GM20431 (cell line): ENCODE measurements around the gene LTBP3.

ENCODE experiments used
- in situ Hi-C: fragments of 300-500 bp; cut with MseI, MboI; formaldehyde crosslinking; loops from one replicate; pipeline ENCODE4 v1.15.0; 2020; ENCODE audit warnings: low sequenced_read_pairs; ENCODE audit not compliant: unreplicated experiment

The LTBP3 gene

DNA sequence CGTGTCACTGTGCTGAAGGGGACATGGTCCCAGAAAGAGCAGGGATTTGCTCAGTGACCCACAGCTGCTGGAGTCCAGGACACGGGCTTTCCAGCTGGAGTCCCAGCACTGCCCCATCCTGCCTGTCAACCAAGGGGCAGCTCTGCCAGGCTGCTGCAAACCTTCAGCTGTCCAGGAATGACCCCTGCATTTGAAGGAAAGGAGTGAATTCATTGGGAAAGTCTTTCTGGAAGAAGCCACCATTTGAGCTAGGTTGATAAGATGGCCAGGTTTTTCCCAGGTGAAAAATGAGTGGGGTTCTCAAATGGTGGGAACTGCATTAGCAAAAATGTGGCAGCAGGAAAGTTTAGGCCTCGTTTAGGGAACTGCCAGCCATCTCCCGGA is 28.1 kb upstream of the LTBP3 start:
- in situ Hi-C loops = no loop called here

DNA sequence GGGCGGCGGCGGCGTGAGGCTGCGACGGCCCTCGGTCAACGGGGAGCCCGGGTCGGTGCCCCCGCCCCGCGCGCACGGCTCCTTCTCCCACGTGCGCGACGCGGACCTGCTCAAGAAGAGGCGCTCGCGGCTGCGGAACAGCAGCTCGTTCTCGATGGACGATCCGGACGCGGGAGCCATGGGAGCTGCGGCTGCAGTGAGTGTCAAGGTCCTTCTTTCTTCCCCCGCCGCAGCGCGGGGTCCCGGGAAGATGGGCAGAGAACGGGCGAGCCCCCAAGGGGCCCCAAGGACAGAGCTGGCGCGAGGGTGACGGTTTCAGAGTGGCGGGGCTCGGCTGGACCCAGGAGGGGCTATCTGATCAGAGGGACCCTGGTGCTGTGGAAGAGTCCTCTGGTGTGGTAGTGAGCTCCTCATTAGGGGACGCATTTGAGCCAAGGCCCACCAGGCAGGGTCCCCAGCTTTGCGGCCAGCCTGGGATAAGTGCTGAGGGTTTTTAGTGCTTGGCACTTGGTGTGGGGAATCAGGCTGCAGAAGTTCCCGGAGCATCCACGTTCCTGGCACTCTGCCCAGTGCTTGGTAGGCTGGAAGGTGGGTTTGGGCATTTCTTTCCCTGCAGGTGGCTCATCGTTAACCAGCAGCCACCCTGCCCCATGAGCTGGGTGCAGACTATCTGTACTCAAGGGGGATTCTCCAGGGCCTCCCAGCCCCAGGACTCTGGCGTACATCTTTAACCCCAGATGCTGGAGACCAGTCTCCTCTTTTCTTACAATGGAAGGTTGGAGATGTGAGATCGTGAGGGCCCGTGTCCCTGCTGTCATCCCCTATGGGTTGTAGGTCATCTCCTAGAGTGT is 27.5 kb upstream of the LTBP3 start:
- in situ Hi-C loops = no loop called here

DNA sequence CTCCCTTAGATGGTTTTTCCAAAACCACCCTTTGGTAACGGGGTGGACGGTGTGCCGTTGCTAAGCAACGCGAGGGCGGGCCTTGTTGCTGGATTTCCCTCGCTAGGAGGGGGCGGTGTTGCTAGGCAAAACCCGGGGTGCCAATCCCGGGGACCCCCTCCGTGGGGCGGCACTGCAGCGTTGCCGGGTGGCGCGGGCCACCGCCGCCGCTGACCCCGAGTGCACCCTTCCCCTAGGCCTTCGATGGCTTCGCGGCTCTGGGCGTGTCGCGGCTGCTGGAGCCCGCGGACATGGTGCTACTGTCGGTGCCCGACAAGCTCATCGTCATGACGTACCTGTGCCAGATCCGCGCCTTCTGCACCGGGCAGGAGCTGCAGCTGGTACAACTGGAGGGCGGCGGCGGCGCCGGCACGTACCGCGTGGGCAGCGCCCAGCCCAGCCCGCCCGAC is 26.6 kb upstream of the LTBP3 start:
- in situ Hi-C loops = no loop called here

DNA sequence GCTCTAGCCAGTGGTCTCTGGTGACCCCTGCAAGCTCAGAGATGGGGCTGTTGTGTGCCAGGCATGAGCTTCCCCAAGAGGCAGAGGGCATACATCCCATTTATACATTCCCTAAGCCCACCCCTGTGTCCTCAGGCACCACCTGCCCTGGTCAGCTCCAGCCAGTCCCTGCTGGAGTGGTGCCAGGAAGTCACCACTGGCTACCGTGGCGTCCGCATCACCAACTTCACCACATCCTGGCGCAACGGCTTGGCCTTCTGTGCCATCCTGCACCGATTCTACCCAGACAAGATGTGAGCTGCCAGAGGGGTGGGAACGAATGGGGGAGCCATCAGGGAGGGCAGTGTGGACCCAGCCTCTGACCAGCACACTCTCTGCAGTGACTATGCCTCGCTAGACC is 25.9 kb upstream of the LTBP3 start:
- in situ Hi-C loops = no loop called here

DNA sequence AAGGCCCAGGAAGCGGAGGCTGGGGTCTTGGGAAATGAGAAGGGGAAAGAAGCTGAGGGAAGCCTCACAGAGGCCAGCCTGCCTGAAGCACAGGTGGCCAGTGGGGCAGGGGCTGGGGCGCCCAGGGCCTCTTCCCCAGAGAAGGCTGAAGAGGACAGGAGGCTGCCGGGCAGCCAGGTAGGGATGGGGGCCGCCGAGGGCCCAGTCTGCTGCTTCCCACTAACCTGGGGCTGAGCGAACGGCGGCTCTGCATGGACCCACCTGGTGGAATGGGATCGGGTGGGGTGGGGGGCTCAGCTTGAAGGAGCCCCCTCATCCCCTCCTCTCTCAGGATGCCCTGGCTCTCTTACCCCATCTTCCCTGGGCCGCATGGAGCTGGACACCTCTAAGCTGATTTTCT is 25.4 kb upstream of the LTBP3 start:
- in situ Hi-C loops = no loop called here

DNA sequence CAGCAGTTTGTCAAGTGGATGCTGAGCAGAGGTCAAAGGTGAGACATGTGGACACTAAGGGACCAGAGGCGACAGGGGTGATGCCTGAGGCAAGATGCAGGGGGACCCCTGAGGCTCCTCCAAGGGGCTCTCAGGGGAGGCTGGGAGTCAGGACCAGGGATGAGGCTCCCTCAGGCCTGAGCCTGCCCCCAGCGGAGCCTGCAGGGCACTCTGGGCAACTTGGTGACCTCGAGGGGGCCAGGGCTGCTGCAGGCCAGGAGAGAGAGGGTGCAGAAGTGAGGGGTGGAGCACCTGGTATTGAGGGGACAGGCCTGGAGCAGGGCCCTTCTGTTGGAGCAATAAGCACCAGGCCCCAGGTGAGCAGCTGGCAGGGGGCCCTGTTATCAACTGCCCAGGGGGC is 23.8 kb upstream of the LTBP3 start:
- in situ Hi-C loops = no loop called here

DNA sequence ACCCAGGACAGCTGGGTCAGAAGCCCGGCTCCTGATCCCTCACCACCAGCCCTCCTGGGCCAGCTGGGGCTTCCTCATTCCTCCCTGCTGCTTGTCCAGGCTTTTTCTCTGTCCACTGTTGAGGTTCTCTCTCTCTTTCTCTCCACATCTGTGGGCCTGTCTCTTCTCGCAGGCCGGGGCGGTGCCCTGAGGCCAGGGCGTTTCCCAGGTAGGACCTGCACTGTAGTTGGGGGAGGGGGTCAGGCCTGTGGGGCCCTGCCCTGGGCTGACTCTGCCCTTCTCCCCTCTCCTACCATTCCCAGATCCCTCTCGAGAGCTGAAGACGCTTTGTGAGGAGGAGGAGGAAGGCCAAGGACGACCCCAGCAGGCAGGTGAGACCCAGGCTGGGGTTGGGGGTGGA is 22.6 kb upstream of the LTBP3 start:
- in situ Hi-C loops = no loop called here

DNA sequence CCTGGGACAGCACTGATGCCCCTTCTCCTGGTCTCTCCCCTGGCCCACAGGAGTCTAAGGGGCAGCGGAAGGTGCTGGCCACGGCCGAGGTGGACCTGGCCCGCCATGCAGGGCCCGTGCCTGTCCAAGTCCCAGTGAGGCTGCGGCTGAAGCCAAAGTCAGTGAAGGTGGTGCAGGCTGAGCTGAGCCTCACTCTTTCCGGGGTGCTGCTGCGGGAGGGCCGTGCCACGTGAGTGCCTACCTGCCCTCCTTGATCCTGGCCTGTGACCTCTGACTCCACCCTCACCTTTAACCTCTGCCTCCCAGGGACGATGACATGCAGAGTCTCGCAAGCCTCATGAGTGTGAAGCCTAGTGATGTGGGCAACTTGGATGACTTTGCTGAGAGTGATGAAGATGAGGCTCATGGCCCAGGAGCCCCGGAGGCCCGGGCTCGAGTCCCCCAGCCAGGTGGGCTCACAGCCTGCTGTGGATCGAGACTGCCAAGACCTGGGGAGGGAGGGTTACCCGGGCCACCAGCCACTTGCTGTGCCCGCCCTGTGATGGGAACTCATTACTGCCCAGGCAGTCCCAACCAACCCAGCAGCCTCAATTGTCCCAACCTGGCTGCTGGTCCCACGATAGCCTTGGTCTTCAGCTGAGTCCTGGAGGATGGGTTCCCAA is 22.0 kb upstream of the LTBP3 start:
- in situ Hi-C loops = no loop called here

DNA sequence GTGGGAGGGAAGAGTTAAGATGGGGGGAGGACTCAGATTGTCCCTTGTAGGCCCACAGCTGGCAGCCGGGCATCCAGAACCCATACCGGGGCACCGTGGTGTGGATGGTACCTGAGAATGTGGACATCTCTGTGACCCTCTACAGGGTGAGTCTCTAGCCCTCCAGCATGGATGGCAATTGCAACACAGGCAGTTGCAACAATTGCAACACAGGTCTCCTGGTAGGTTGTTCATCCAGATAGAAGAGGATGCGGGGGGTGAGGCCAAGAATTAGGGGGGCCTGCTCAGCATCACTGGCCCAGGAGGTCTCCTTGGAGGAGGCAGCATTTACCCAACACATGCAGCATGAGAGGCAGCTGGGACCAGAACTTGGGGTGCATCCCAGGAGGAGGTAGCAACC is 21.1 kb upstream of the LTBP3 start:
- in situ Hi-C loops = no loop called here

DNA sequence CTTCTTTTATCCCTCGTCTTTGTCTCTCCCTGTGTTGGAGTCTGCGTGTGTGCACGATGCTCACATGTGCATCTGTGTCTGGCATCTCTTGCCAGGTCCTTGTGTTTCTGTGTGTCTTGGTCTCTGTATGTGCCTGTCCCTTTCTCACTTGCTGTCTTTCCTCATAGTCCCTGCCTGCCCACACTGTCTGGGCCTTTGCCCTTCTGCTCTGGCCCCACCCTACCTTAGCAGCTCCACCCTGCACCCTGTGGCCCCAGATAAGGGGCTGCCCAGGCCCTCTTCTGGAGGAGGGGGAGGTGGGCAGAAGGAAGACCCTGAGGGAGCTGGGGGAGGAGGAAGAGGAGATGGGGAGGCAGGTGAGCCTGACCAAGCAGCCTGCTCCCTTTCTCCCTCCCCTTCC is 20.5 kb upstream of the LTBP3 start:
- in situ Hi-C loops = no loop called here

DNA sequence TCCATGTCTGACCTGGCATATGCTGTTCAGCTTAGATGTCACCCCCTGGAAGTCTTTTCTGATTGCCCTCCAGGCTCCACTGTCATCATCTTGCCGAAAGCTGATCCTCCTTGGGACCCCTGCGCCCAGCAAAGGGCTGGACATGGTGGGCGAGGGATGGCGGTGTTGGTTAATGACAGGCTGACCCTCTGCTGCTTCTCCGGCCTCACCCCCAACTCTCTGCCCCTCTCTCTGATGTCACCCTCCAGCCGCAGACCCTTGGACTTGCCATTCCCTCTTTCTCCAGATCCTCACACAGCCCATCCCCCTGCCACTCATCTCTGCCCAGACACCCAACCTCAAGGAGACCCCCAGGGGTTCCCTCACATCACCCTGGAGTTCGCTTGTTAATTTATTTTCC is 20.0 kb upstream of the LTBP3 start:
- in situ Hi-C loops = no loop called here

DNA sequence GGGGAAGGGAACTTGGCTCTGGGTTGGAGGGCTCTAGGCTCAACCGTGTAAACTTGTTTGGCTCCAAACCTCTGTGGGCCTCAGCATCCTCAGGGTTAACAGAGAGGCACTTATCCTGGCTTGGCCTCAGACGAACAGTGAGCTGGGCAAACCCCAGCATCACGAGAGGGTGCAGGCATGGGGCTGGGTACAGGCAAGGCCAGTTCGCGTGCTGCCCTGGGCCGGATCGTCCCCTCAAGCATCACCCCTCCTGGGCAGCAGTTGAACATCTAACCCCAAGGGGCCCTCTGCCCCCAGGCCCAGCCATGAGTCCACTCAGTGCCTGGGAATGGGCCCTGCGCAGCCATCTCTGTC is 19.6 kb upstream of the LTBP3 start:
- in situ Hi-C loops = no loop called here

DNA sequence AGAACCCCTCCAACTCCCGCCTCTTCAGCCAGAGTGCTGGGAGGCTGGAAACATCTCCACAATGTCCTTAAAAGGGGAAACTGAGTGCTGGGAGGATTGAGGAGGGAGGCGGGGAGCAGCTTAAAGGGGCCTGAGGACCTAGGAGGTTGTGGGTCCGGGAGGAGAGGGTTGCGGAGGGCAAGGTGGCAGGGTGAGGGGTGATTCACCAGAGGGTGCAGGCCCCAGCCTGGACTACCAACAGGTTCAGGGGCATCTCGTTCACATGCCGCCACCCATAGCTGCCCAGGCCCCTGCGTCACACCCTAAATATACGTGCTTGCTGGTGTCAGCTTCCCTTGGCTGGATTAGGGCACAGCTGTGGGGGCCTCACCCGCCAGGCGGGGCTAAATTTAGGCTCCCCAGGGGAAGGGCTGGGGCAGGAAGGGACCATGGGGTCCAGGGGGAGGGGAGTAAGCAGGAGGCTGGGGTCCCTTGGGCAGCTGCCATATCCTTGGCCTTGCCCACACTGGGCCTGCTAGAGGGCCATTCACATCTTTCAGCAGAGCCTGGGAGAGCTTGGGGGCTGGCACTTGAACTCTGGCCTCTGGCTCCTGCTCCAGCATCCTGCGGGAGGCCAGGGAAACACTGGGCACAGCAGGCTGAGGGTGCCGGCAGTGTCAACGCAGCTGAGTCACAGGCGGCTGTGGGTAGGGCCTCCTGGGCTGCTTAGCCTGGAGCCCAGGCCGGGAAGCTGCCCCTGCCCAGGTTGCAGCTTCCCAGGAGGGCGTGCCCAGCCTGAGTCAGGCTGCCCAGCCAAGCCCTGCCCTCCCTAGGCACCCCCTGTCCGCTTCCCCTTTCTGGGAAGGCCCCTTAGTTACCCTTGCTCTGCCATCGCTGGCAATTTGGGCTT is 19.0 kb upstream of the LTBP3 start:
- in situ Hi-C loops = no loop called here

DNA sequence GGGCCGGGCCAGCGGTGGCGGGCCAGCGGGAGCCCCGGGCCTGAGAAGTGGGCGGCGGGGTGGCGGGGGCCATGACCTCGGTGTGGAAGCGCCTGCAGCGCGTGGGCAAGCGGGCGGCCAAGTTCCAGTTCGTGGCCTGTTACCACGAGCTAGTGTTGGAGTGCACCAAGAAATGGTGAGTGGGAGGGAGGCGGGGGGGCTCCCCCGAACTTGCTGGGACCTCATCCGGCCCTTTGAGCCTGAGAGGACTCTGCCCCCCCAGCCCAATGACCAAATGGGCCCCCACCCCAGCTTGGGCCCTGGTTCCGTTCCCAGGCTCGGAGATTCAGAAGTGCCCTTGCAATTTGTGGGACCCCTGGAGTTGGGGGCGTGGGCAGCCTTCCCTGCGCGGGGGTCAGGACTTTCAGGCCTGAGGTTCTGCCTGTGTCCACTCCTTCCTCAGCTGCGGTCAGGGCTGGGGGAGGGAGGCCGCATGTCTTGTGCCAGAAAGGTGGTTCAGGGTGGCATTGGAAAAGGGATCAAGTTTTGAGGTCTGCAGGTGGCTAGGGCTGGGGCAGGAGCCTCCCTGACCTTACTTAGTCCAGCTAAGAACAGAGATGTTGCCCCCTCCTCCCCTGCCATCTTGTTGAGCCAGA is 18.2 kb upstream of the LTBP3 start:
- in situ Hi-C loops = no loop called here

DNA sequence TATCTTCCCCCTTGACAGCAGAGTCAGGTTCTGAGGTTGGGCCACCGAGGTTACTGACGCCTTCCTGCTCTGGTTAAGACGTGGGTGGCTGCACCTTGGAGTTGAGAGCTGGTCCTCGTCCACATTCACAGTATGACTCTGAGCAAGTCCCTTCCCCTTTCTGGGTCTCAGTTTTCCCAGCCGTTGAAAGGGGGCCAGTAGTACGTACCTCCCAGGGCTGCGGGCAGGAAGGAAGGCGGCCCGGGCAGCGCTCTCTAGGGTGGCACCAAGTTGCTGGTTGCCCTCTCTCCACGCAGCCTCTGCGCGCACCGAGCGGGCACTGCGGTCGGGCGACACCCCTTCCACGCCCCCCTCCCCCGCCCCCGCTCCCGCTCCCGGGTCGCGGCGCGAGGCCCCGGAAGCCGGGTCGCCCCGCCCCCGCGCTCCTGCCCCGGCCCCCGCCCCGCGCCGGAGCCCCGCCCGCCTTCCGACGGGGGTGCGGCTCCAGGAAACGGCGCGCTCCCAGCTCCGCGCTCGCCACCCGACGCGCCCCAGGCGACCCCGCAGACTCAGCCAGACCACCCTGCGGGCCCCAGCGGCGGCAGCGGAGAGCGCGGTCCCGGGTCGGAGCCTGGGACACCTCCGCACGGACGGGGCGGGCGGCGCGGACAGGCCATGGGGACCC is 17.5 kb upstream of the LTBP3 start, which contains the start of gene EHBP1L1:
Gene EHBP1L1, plus strand, starts transcription at position 486 of the 664 bp plus-strand sequence. CDS start 250 bp downstream, outside the sequence.
- in situ Hi-C loops = no loop called here

DNA sequence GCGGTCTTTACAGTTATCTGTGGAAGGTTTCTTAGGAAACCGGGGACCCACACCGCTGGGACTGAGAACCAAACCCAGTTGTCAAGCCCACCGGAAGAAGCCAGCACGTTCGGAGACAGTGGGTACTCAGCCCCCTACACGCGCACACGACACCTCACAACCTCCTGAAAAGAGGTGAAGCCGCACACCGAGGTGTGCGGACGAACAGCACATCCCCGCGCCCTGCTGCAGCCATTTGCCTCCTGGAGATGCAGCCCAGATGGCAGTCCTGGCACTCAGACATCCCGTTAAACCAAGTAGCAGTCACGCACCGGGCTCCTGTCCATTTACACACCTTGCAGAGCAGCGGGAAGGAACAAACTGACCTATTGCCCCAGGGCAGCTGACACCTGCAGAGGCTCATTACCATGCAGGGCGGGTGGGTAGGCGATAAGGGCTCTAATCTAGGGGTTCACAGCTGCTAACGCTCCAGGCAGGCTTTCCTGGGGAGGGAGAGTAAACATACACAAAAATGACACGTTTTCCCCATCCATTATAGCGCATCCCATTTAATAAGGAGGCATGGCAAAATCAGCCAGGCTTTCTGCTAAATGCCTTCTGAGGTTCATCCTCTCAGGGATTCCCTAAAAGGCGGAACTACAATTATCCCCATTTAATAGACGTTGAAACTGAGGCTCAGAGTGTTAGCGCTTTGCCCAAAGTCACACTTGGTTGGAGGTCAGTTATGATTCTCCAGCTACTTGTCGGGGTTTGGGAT is 16.8 kb upstream of the LTBP3 start:
- in situ Hi-C loops = no loop called here

DNA sequence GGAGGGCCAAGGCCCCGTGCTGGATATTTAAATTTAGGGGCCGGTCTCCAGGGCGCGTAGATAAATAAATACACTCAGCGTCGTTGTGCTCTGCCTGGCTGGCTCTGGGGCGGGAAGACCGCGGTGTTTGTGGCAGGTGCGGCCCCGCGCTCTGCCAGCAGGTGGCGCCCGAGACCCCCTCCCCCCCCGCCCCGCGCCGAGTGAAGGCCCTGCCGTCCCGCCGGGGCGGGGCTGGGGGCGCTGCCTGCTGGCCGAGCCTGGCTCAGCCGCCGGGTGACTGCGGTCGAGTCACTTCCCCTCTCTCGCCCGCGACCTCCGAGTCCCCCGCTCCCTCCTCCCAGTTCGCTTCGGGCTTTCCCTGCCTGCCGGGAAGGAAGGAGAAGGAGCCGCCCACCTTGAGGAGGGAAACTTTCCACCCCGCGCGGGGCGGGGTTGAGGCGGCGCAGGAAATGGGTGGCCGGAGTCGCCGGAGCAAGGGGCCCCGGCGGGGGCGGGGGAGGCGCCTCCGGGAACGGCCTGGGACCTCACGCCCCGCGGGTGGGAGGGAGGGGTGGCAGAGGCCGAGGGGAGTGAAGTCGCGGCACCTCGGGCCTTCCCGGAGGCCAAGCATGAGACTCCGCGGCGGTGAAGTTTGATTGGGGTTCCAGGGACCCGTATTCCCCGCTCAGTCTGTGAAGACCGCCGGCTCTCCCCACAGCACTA is 16.1 kb upstream of the LTBP3 start:
- in situ Hi-C loops = no loop called here

DNA sequence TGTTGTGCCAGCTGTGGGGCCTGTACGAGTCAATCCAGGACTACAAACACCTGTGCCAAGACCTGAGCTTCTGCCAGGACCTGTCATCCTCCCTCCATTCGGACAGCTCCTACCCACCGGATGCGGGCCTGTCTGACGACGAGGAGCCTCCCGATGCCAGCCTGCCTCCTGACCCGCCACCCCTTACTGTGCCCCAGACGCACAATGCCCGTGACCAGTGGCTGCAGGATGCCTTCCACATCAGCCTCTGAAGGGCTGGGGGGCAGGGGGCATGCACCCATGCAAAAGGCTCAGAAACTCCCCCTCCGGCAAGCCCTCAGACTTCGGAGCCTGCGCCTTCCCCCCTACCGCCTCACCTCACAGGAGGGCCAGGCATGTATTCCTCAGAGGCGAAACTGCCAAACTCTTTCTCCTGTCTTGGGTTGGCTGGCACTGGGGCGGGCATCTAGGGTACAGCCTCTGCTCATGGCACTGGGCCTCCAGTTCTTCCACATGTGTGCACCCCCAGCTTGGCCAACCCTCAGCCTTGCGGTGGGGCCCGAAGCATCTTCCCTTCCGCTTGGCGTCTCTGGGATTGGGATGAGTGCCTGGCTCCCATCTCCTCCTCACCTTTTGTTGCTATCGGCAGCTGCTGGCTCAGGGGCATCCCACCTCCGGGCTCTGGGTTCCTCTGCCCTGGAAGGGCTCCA is 15.4 kb upstream of the LTBP3 start:
- in situ Hi-C loops = no loop called here
